Activated T-cell treated with anti-CD3 and anti-CD28 coated beads, Interleukin-2, amount 50 U/mL, for 4 hours (primary cell): ENCODE measurements around the gene TOLLIP. TPM values are rescaled to one million over a fixed set of nuclear protein-coding genes. Genes with fewer than 3 reads are reported as not detected.

Experiments
- ATAC-seq, 2 donors: fragments of 200-7000 bp; cut with Tn5 transposase; one replicate each; pipeline ENCODE4 v1.10.0; 2021
- DNase-seq: peaks from one replicate; pipeline ENCODE4 v3.0.0-alpha.2; 2020
- H3K27me3 Mint-ChIP-seq: one replicate; pipeline ENCODE4 v1.8.0; 2021; ENCODE audit warnings: low read depth, mixed read lengths
- H3K36me3 Mint-ChIP-seq: one replicate; pipeline ENCODE4 v1.8.0; 2022; ENCODE audit warnings: mixed read lengths; ENCODE audit not compliant: insufficient read depth
- H3K4me1 Mint-ChIP-seq: one replicate; pipeline ENCODE4 v1.8.0; 2021; ENCODE audit warnings: low read depth, mixed read lengths
- H3K4me3 Mint-ChIP-seq: one replicate; pipeline ENCODE4 v1.8.0; 2021; ENCODE audit warnings: mild to moderate bottlenecking, moderate library complexity, mixed read lengths
- H3K9me3 Mint-ChIP-seq: one replicate; pipeline ENCODE4 v1.8.0; 2021; ENCODE audit warnings: mixed read lengths
- total RNA-seq, 3 donors: library from RNA; stranded (reverse); gene quantifications; one replicate each; pipeline ENCODE4 v1.2.1, GENCODE V29; 2021

TOLLIP gene
- total RNA-seq, 3 donors from 2014 or later, result 38.0 to 45.9 (median 44.3) TPM

- ATAC-seq (no peak), DNase-seq (no peak)
- H3K36me3 Mint-ChIP-seq, result peaks cover 2% of the 10 kb centered on the region
- H3K27me3 Mint-ChIP-seq, result peaks cover 3% of the 10 kb centered on the region
- peak overlapping the region; percentile 86 for H3K4me3 Mint-ChIP-seq
- peaks cover 11% of the 10 kb centered on the region for H3K9me3 Mint-ChIP-seq
- peaks cover 41% of the 10 kb centered on the region for H3K4me1 Mint-ChIP-seq
Observed at GRCh38 chr11:1310318-1310687, 871 bp upstream of the TOLLIP start.

GRCh38 chr11:1308743-1309497 lies 512 bp downstream of the TOLLIP start:
- peaks cover 11% of the 10 kb centered on the region for H3K9me3 Mint-ChIP-seq
- DNase-seq (no peak), ATAC-seq (peak in 1 of 2 donors; percentile 9)
- peaks cover 47% of the 10 kb centered on the region for H3K4me1 Mint-ChIP-seq
- H3K36me3 Mint-ChIP-seq, result peaks cover 2% of the 10 kb centered on the region
- H3K4me3 Mint-ChIP-seq, result peak overlapping the region; percentile 77
- H3K27me3 Mint-ChIP-seq, result peaks cover 2% of the 10 kb centered on the region

GRCh38 chr11:1307998-1308742 lies 1.3 kb downstream of the TOLLIP start:
- Mint-ChIP-seq H3K4me3 (peak overlapping the region; percentile 77), H3K9me3 (peaks cover 11% of the 10 kb centered on the region), H3K4me1 (peaks cover 49% of the 10 kb centered on the region), H3K36me3 (peaks cover 2% of the 10 kb centered on the region), H3K27me3 (peaks cover 2% of the 10 kb centered on the region)
- ATAC-seq (no peak), DNase-seq (no peak)

- Mint-ChIP-seq H3K36me3 (peaks cover 2% of the 10 kb centered on the region), H3K4me3 (peak overlapping the region; percentile 8), H3K4me1 (peaks cover 55% of the 10 kb centered on the region), H3K9me3 (peaks cover 11% of the 10 kb centered on the region), H3K27me3 (peaks cover 2% of the 10 kb centered on the region)
- no peak for DNase-seq
- ATAC-seq, result no peak
Observed at GRCh38 chr11:1307163-1307870, 2.1 kb downstream of the TOLLIP start.

- no peak overlapping the region for H3K4me3 Mint-ChIP-seq
- peaks cover 57% of the 10 kb centered on the region for H3K4me1 Mint-ChIP-seq
- no peak for ATAC-seq
Observed at GRCh38 chr11:1306186-1307162, 3.0 kb downstream of the TOLLIP start.

GRCh38 chr11:1305501-1306056 lies 3.9 kb downstream of the TOLLIP start:
- no peaks in the 10 kb centered on the region for H3K27me3 Mint-ChIP-seq
- peaks cover 49% of the 10 kb centered on the region for H3K4me1 Mint-ChIP-seq
- no peaks in the 10 kb centered on the region for H3K36me3 Mint-ChIP-seq
- no peak overlapping the region for H3K4me3 Mint-ChIP-seq
- H3K9me3 Mint-ChIP-seq, result peaks cover 2% of the 10 kb centered on the region
- DNase-seq (no peak), ATAC-seq (no peak)

More at GRCh38 chr11:1306186-1307162, 3.0 kb downstream of the TOLLIP start:
- Mint-ChIP-seq H3K36me3 (peaks cover 2% of the 10 kb centered on the region), H3K9me3 (peaks cover 9% of the 10 kb centered on the region), H3K27me3 (peaks cover 2% of the 10 kb centered on the region)
- DNase-seq, result no peak

GRCh38 chr11:1305063-1305495 lies 4.4 kb downstream of the TOLLIP start:
- Mint-ChIP-seq H3K4me3 (no peak overlapping the region), H3K36me3 (peaks cover 3% of the 10 kb centered on the region), H3K27me3 (no peaks in the 10 kb centered on the region), H3K9me3 (no peaks in the 10 kb centered on the region), H3K4me1 (peaks cover 47% of the 10 kb centered on the region)
- no peak for ATAC-seq
- no peak for DNase-seq

- H3K27me3 Mint-ChIP-seq, result no peaks in the 10 kb centered on the region
- H3K4me1 Mint-ChIP-seq, result peaks cover 49% of the 10 kb centered on the region
- no peaks in the 10 kb centered on the region for H3K9me3 Mint-ChIP-seq
- peaks cover 3% of the 10 kb centered on the region for H3K36me3 Mint-ChIP-seq
- ATAC-seq, result no peak
- no peak overlapping the region for H3K4me3 Mint-ChIP-seq
- DNase-seq, result no peak
Observed at GRCh38 chr11:1304380-1304779, 5.1 kb downstream of the TOLLIP start.

GRCh38 chr11:1303973-1304372 lies 5.5 kb downstream of the TOLLIP start:
- Mint-ChIP-seq H3K4me3 (no peak overlapping the region), H3K9me3 (no peaks in the 10 kb centered on the region), H3K4me1 (peaks cover 49% of the 10 kb centered on the region), H3K36me3 (peaks cover 3% of the 10 kb centered on the region), H3K27me3 (no peaks in the 10 kb centered on the region)
- DNase-seq (no peak), ATAC-seq (no peak)

GRCh38 chr11:1303126-1303821 lies 6.2 kb downstream of the TOLLIP start:
- no peak for ATAC-seq
- Mint-ChIP-seq H3K36me3 (peaks cover 6% of the 10 kb centered on the region), H3K4me1 (peaks cover 45% of the 10 kb centered on the region), H3K4me3 (no peak overlapping the region), H3K27me3 (no peaks in the 10 kb centered on the region), H3K9me3 (no peaks in the 10 kb centered on the region)
- no peak for DNase-seq

- no peak overlapping the region for H3K4me3 Mint-ChIP-seq
- DNase-seq, result no peak
- peaks cover 6% of the 10 kb centered on the region for H3K36me3 Mint-ChIP-seq
- H3K9me3 Mint-ChIP-seq, result no peaks in the 10 kb centered on the region
- no peak for ATAC-seq
- peaks cover 41% of the 10 kb centered on the region for H3K4me1 Mint-ChIP-seq
- no peaks in the 10 kb centered on the region for H3K27me3 Mint-ChIP-seq
Observed at GRCh38 chr11:1302461-1303125, 6.8 kb downstream of the TOLLIP start.

- Mint-ChIP-seq H3K9me3 (no peaks in the 10 kb centered on the region), H3K4me3 (no peak overlapping the region), H3K4me1 (peaks cover 36% of the 10 kb centered on the region), H3K27me3 (no peaks in the 10 kb centered on the region), H3K36me3 (peaks cover 6% of the 10 kb centered on the region)
- DNase-seq (no peak), ATAC-seq (no peak)
Observed at GRCh38 chr11:1302041-1302460, 7.4 kb downstream of the TOLLIP start.
